PC-9 (cell line): ENCODE measurements around the gene SNAPC3. TPM values are rescaled to one million over a fixed set of nuclear protein-coding genes. Genes with fewer than 3 reads are reported as not detected.

ENCODE experiments used
- Bru-seq: library from RNA; stranded (reverse); fragments of 400-500 nt; gene quantifications from one replicate; lab custom pipeline; 2021; lab: Mats Ljungman, UMichigan
- BruChase-seq, 2 experiments: library from RNA; stranded (reverse); fragments of 400-500 nt; gene quantifications; one replicate each; lab custom pipeline; 2021; lab: Mats Ljungman, UMichigan
- BruUV-seq: library from RNA; stranded (reverse); fragments of 400-500 nt; replicated peaks from 2 replicates; lab custom pipeline; 2021; lab: Mats Ljungman, UMichigan
- CTCF ChIA-PET: fragments of 300-600 bp; sonication (Branson Sonifier 250); formaldehyde crosslinking; loops from one replicate; lab custom pipeline; 2022; ENCODE audit warnings: antibody characterized with exemption; lab: Charles Lee
- POLR2A ChIA-PET: fragments of 300-600 bp; sonication (Branson Sonifier 250); formaldehyde crosslinking; loops from one replicate; lab custom pipeline; 2022; ENCODE audit warnings: antibody characterized with exemption; ENCODE audit not compliant: unreplicated experiment; lab: Charles Lee
- DNase-seq, 2 experiments: peaks; one replicate each; pipeline versions ENCODE4 v3.0.0 to v3.0.0-alpha.2; 2015 to 2022; ENCODE audit warnings: mixed read lengths in 1 of 2
- H2AFZ ChIP-seq: fragments of 200-600 bp; sonication (generic); 2 replicates; pipeline ENCODE4 v1.8.1; 2017; ENCODE audit warnings: antibody characterized with exemption
- H3F3A ChIP-seq: fragments of 200-600 bp; sonication (generic); 2 replicates; pipeline ENCODE4 v1.8.1; 2017; ENCODE audit warnings: antibody characterized with exemption, mild to moderate bottlenecking, low read depth; ENCODE audit not compliant: insufficient read depth
- H3K27ac ChIP-seq: fragments of 200-600 bp; sonication (generic); 2 replicates; pipeline ENCODE4 v1.6.1; 2016; ENCODE audit warnings: mixed run types
- H3K27me3 ChIP-seq: fragments of 200-600 bp; sonication (generic); 2 replicates; pipeline ENCODE4 v1.6.1; 2016; ENCODE audit warnings: low read depth, mixed run types; ENCODE audit not compliant: insufficient read depth
- H3K36me3 ChIP-seq: fragments of 200-600 bp; sonication (generic); 2 replicates; pipeline ENCODE4 v1.6.1; 2016; ENCODE audit warnings: low read depth, mixed run types
- H3K4me1 ChIP-seq: fragments of 200-600 bp; sonication (generic); replicated peaks from 2 replicates; pipeline ENCODE4 v1.6.1; 2016; ENCODE audit warnings: mixed run types; ENCODE audit not compliant: insufficient read depth
- H3K4me2 ChIP-seq: fragments of 200-600 bp; sonication (generic); 2 replicates; pipeline ENCODE4 v1.6.1; 2017; ENCODE audit warnings: mixed run types
- H3K4me3 ChIP-seq: fragments of 200-600 bp; sonication (generic); 2 replicates; pipeline ENCODE4 v1.6.1; 2016; ENCODE audit warnings: mixed run types
- H3K79me2 ChIP-seq: fragments of 200-600 bp; sonication (generic); 2 replicates; pipeline ENCODE4 v1.6.1; 2017; ENCODE audit warnings: low read depth, mixed run types
- H3K9me2 ChIP-seq: fragments of 200-600 bp; sonication (generic); 2 replicates; pipeline ENCODE4 v1.8.1; 2017; ENCODE audit warnings: mild to moderate bottlenecking; ENCODE audit not compliant: insufficient read depth
- H3K9me3 ChIP-seq: fragments of 200-600 bp; sonication (generic); 2 replicates; pipeline ENCODE4 v1.8.1; 2016; ENCODE audit warnings: low read depth; ENCODE audit not compliant: insufficient read depth
- H4K20me1 ChIP-seq: fragments of 200-600 bp; sonication (generic); 2 replicates; pipeline ENCODE4 v1.8.1; 2017; ENCODE audit not compliant: insufficient read depth
- CTCF ChIP-seq: fragments of 200-600 bp; sonication (generic); conservative IDR thresholded peaks from 2 replicates; pipeline ENCODE4 v1.6.1; 2017; ENCODE audit warnings: mixed run types, antibody characterized with exemption, mild to moderate bottlenecking, moderate library complexity
- EZH2 ChIP-seq: fragments of 200-600 bp; sonication (generic); IDR thresholded peaks from 2 replicates; pipeline ENCODE4 v1.8.0; 2017; ENCODE audit warnings: antibody characterized with exemption, low read depth
- intact Hi-C: fragments of 100-400 bp; cut with micrococcal nuclease; formaldehyde crosslinking; loops from one replicate; pipeline ENCODE4 v1.10.0; 2022; ENCODE audit not compliant: unreplicated experiment
- long read RNA-seq: library from polyadenylated mRNA; stranded (forward); transcript quantifications from one replicate; pipeline ENCODE4 v2.0.0, GENCODE V29; 2022
- total RNA-seq: library from RNA; stranded (reverse); gene quantifications from 2 replicates; pipeline ENCODE4 v1.2.3, GENCODE V29; 2021

Gene SNAPC3
- total RNA-seq (11.3 and 13.7 TPM in 2 replicates), Bru-seq, nascent RNA (percentile 59 among the genes with signal in this experiment), BruChase-seq, experiment 1, labeled RNA remaining after a 2-hour chase (percentile 61 among the genes with signal in this experiment), BruChase-seq, experiment 2, labeled RNA remaining after a 6-hour chase (percentile 54 among the genes with signal in this experiment)
- long read RNA-seq, full-length matches to known transcripts: 15 of 20 reads
- long read RNA-seq, partial matches to known transcripts: 1 of 20 reads
- long read RNA-seq, other reads (novel, unspliced or antisense): 4 of 20 reads

GRCh38 chr9:15422372-15423230 lies at the start of gene SNAPC3:
TSS of gene SNAPC3 (plus strand) at chr9:15422876. CDS start at chr9:15422880, 4 bp downstream.
- Histone ChIP-seq H3K4me2 (peak within 1 kb of the TSS; percentile 84), H3K4me3 (peak within 1 kb of the TSS; percentile 73), H3K36me3 (no peaks in the 10 kb centered on the region), H3K9me3 (no peaks in the 10 kb centered on the region), H3K9me2 (no peaks in the 10 kb centered on the region), H3K27ac (no peak within 1 kb of the TSS), H3K27me3 (no peaks in the 10 kb centered on the region), H3F3A (no peaks in the 10 kb centered on the region), H2AFZ (peak within 1 kb of the TSS; percentile 81), H4K20me1 (no peaks in the 10 kb centered on the region), H3K4me1 (no peaks in the 10 kb centered on the region; the same call in 1 of the 2 replicates), H3K79me2 (peaks cover 21% of the 10 kb centered on the region)
- DNase-seq: peak; percentile 76 to 84
- TF ChIP-seq CTCF (no peak), EZH2 (no peak)
- ChIA-PET POLR2A (interaction anchor here (0.6 kb wide), 1 partner anchor 317 kb away, joined by 4 read pairs; no protein-coding TSS in a partner anchor), CTCF (interaction anchor here (0.7 kb wide), 1 partner anchor 122 kb away, joined by 3 read pairs; no protein-coding TSS in a partner anchor)
- intact Hi-C loops: loop anchor here (1.0 to 10.0 kb wide), 3 partner anchors 115 to 312 kb away; partner anchors contain the start of gene TTC39B
- no TSS peak for BruUV-seq

- Histone ChIP-seq H3K4me2 (no peak overlapping the region), H3F3A (no peaks in the 10 kb centered on the region), H3K4me3 (no peak overlapping the region), H4K20me1 (no peaks in the 10 kb centered on the region), H3K27ac (no peak overlapping the region), H3K36me3 (no peaks in the 10 kb centered on the region), H3K9me2 (no peaks in the 10 kb centered on the region), H3K4me1 (peaks cover 11% of the 10 kb centered on the region), H3K27me3 (no peaks in the 10 kb centered on the region), H3K9me3 (no peaks in the 10 kb centered on the region), H3K79me2 (no peaks in the 10 kb centered on the region), H2AFZ (peak overlapping the region; percentile 58; the same call in 1 of the 2 replicates)
- ChIA-PET POLR2A (no interaction called here), CTCF (interaction anchor here (0.5 to 0.7 kb wide), 2 partner anchors 22 to 958 kb away, joined by 3 read pairs; no protein-coding TSS in a partner anchor)
- TF ChIP-seq EZH2 (no peak), CTCF (no peak)
- BruUV-seq: no TSS peak
- intact Hi-C loops: no loop called here
- no peak for DNase-seq
Observed at GRCh38 chr9:15373881-15374280, 48.8 kb upstream of the SNAPC3 start.

GRCh38 chr9:15374310-15374709 lies 48.4 kb upstream of the SNAPC3 start:
- Histone ChIP-seq H3K27ac (no peak overlapping the region), H3K4me2 (no peak overlapping the region), H3K9me2 (no peaks in the 10 kb centered on the region), H3K27me3 (no peaks in the 10 kb centered on the region), H3K9me3 (no peaks in the 10 kb centered on the region), H4K20me1 (no peaks in the 10 kb centered on the region), H3K79me2 (no peaks in the 10 kb centered on the region), H3K4me1 (peaks cover 11% of the 10 kb centered on the region), H3K36me3 (no peaks in the 10 kb centered on the region), H3F3A (no peaks in the 10 kb centered on the region), H2AFZ (peak overlapping the region; percentile 58; the same call in 1 of the 2 replicates), H3K4me3 (no peak overlapping the region)
- intact Hi-C loops: no loop called here
- ChIA-PET POLR2A (no interaction called here), CTCF (interaction anchor here (0.5 kb wide), 1 partner anchor 23 kb away, joined by 3 read pairs; no protein-coding TSS in a partner anchor)
- TF ChIP-seq CTCF (no peak), EZH2 (no peak)
- DNase-seq: no peak
- no TSS peak for BruUV-seq
